ENCODE measurements around the gene PSMA2. TPM values are rescaled to one million over a fixed set of nuclear protein-coding genes. Genes with fewer than 3 reads are reported as not detected.

PSMA2 gene
- total and polyA plus RNA-seq, 2 donors (not counting 3 experiments of a cell fraction or from before 2014, with no cell fraction given) = 107 to 118 TPM

- ChIA-PET POLR2A (no interaction called here), CTCF (interaction anchor here (1.3 kb wide), 1 partner anchor 15 kb away, joined by 5 read pairs; no protein-coding TSS in a partner anchor)
- H3K9me1 ChIP-seq (replicated peaks; ENCODE audit: control insufficient read depth, extremely low read depth, insufficient read depth, low read length) = no peaks in the 10 kb centered on the region
- H3K36me3 ChIP-seq (ENCODE audit: control insufficient read depth in 2 of 2, extremely low read depth in 1 of 2, insufficient read depth in 2 of 2, low read length in 2 of 2) = peaks cover 14 to 23% of the 10 kb centered on the region in 2 experiments
- peaks cover 47% of the 10 kb centered on the region for H3K79me2 ChIP-seq (ENCODE audit: control insufficient read depth, insufficient read depth, low read length)
- peaks cover 21% of the 10 kb centered on the region for H3K4me1 ChIP-seq (ENCODE audit: control insufficient read depth, extremely low read depth, insufficient read depth, low read length)
- no peak overlapping the region for H2AFZ ChIP-seq (ENCODE audit: low read depth, low read length)
- BruUV-seq (replicated peaks) = no TSS peak
- no peak for TF ChIP-seq FOS (IDR thresholded peaks at IDR 0.05; ENCODE audit: borderline replicate concordance, insufficient read depth, low read length)
- no peak for TF ChIP-seq MAX (IDR thresholded peaks at IDR 0.05; ENCODE audit: insufficient read depth, insufficient read length)
- TF ChIP-seq EZH2 (IDR thresholded peaks at IDR 0.05; ENCODE audit: borderline replicate concordance, low read depth, low read length, severe bottlenecking) = no peak
- no peak for TF ChIP-seq CTCF (IDR thresholded peaks at IDR 0.05; ENCODE audit: extremely low read depth in 1 of 2, insufficient read depth in 1 of 2, low read depth in 1 of 2, low read length in 2 of 2)
- no peak for TF ChIP-seq POLR2A (IDR thresholded peaks at IDR 0.05; ENCODE audit: low read depth, low read length)
- no peak for TF ChIP-seq GATA2 (IDR thresholded peaks at IDR 0.05; ENCODE audit: insufficient read depth, insufficient read length, low read depth, low read length)
- no peak for TF ChIP-seq MYC (IDR thresholded peaks at IDR 0.05; ENCODE audit: low read depth, low read length)
- TF ChIP-seq POLR2AphosphoS5 (IDR thresholded peaks at IDR 0.05; ENCODE audit: insufficient read depth, low read depth, low read length) = no peak
- TF ChIP-seq JUN (IDR thresholded peaks at IDR 0.05; ENCODE audit: borderline replicate concordance, insufficient read depth, insufficient read length, low read depth) = no peak
- intact Hi-C loops (cut with micrococcal nuclease) = no loop called here
- H3K27me3 ChIP-seq (ENCODE audit: control insufficient read depth in 2 of 2, insufficient read depth in 2 of 2, low read length in 2 of 2) = no peaks in the 10 kb centered on the region
- no peaks in the 10 kb centered on the region for H3K9me3 ChIP-seq (replicated peaks; ENCODE audit: control insufficient read depth, insufficient read depth, low read length)
- H3K4me3 ChIP-seq (replicated peaks in 1 of 3; ENCODE audit: insufficient read depth in 1 of 3, low read depth in 1 of 3, low read length in 3 of 3) = no peak overlapping the region
- no peaks in the 10 kb centered on the region for H4K20me1 ChIP-seq (replicated peaks; ENCODE audit: control insufficient read depth, extremely low read depth, insufficient read depth, low read length)
- FAIRE-seq (no peak), DNase-seq (ENCODE audit: low read depth, low spot score) (no peak)
- no peak overlapping the region for H3K4me2 ChIP-seq (ENCODE audit: insufficient read depth, low read length)
- no peak overlapping the region for H3K27ac ChIP-seq (ENCODE audit: insufficient read depth, low read depth, low read length)
- dilution Hi-C loops (cut with MboI; ENCODE audit: extremely low pct_ligation_motif_present, low sequenced_read_pairs) = no loop called here
- no peak overlapping the region for H3K9ac ChIP-seq (replicated peaks; ENCODE audit: extremely low read depth, insufficient read depth, low read length)
Observed at GRCh38 chr7:42926204-42926603, 5.8 kb downstream of the PSMA2 start.
